CD8-positive, alpha-beta memory T cell (primary cell): Measurements from ENCODE around the gene FTCD. TPM values are rescaled to one million over a fixed set of nuclear protein-coding genes. Genes with fewer than 3 reads are reported as not detected.
"Not testable (repeated sequence)": the region's sequence is repeated elsewhere in the genome, so short reads cannot be mapped to it uniquely, and the experiment has no call there.

Source experiments
- CTCF ChIA-PET: fragments of 350-600 bp; sonication (Branson Sonifier 250); formaldehyde crosslinking; loops from one replicate; lab custom pipeline; 2021; ENCODE audit warnings: antibody characterized with exemption; lab: Charles Lee
- POLR2A ChIA-PET: fragments of 350-600 bp; sonication (Branson Sonifier 250); formaldehyde crosslinking; loops from one replicate; lab custom pipeline; 2021; ENCODE audit warnings: antibody characterized with exemption; lab: Charles Lee
- DNase-seq, 5 donors: peaks; one replicate each; pipeline versions ENCODE4 v3.0.0 to v3.0.0-alpha.2; 2020 to 2022; ENCODE audit warnings: mixed read lengths in 1 of 5
- H3K27ac ChIP-seq: one replicate; pipeline ENCODE4 v1.7.0; 2013; ENCODE audit warnings: low read depth, mild to moderate bottlenecking, low read length, moderate library complexity
- H3K27me3 ChIP-seq: 2 replicates; pipeline ENCODE4 v1.7.0; 2013; ENCODE audit warnings: low read length, mild to moderate bottlenecking; ENCODE audit not compliant: insufficient read depth, poor library complexity, severe bottlenecking
- H3K36me3 ChIP-seq: 2 replicates; pipeline ENCODE4 v1.7.0; 2013; ENCODE audit warnings: mild to moderate bottlenecking, low read length, moderate library complexity; ENCODE audit not compliant: insufficient read depth
- H3K4me1 ChIP-seq: 2 replicates; pipeline ENCODE4 v1.7.0; 2013; ENCODE audit warnings: mild to moderate bottlenecking, low read length, moderate library complexity; ENCODE audit not compliant: insufficient read depth
- H3K4me3 ChIP-seq: 2 replicates; pipeline ENCODE4 v1.7.0; 2013; ENCODE audit warnings: mild to moderate bottlenecking, low read length
- H3K9me3 ChIP-seq: 2 replicates; pipeline ENCODE4 v1.7.0; 2013; ENCODE audit warnings: mild to moderate bottlenecking, low read length
- H3K27ac Mint-ChIP-seq, 8 donors: one replicate each; pipeline ENCODE4 v1.8.0; 2020 to 2021; ENCODE audit warnings: mixed read lengths in 8 of 8, mild to moderate bottlenecking in 6 of 8, inconsistent platforms in 3 of 8, moderate library complexity in 3 of 8
- H3K27me3 Mint-ChIP-seq, 2 donors: one replicate each; pipeline ENCODE4 v1.8.0; 2020 to 2021; ENCODE audit warnings: mixed read lengths in 2 of 2, mild to moderate bottlenecking in 1 of 2, moderate library complexity in 1 of 2
- H3K36me3 Mint-ChIP-seq, 3 donors: one replicate each; pipeline ENCODE4 v1.8.0; 2020 to 2021; ENCODE audit warnings: mixed read lengths in 3 of 3, inconsistent platforms in 1 of 3, mild to moderate bottlenecking in 1 of 3
- H3K4me1 Mint-ChIP-seq, 3 donors: one replicate each; pipeline ENCODE4 v1.8.0; 2020 to 2021; ENCODE audit warnings: mixed read lengths in 3 of 3, inconsistent platforms in 1 of 3, mild to moderate bottlenecking in 1 of 3
- H3K4me3 Mint-ChIP-seq, 7 donors: one replicate each; pipeline ENCODE4 v1.8.0; 2020 to 2021; ENCODE audit warnings: mixed read lengths in 7 of 7, mild to moderate bottlenecking in 6 of 7, moderate library complexity in 4 of 7, inconsistent platforms in 2 of 7
- H3K9me3 Mint-ChIP-seq, 5 donors: one replicate each; pipeline ENCODE4 v1.8.0; 2020 to 2022; ENCODE audit warnings: mixed read lengths in 5 of 5, mild to moderate bottlenecking in 3 of 5, moderate library complexity in 2 of 5, inconsistent platforms in 1 of 5
- polyA plus RNA-seq: library from polyadenylated mRNA; unstranded; fragments of 300-500 nt; fragmentation: Illumina TruSeq; gene quantifications from one replicate; pipeline ENCODE4 v1.2.3, GENCODE V29; 2021
- total RNA-seq, 2 experiments: library from RNA; stranded (reverse); gene quantifications; one replicate each; pipeline ENCODE4 v1.2.3, GENCODE V29; 2021

The FTCD gene
- total RNA-seq (not detected), polyA plus RNA-seq (not detected)

DNA sequence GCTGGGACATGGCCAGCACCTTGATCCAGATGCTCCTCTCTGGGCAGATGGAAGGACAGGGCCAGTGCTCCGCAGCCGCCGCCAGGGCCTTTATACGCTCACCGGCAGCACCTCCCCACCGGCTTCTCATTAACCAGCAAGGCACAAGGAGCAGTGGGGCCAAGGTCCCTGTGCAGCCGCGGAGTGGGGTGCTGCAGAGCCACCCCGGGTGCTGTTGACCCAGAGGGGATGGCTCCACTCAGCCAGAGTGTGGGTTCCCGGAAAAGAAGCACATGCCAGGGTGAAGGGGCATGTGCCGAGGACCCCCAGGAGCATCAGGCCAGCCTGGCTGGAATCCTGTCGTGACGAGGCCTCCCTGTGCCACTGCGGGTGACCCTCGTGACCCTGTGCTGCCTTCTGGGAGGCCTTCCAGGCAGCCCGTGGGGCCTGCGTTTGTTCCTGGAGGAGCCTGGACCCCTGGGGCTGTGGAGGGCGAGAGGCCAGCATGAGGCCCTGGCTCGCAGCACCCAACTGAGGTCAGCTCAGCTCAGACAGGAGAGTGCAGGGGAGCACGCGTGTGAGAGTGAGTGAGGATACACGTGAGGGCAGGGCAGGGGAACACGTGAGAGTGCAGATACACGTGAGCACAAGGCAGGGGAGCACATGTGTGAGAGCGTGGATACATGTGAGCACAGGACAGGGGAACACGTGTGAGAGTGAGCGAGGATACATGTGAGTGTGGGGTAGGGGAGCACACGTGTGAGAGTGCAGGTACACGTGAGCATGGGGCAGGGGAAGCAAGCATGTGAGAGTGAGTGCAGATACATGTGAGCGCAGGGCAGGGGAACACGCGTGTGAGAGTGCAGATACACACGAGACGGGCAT is at the start of gene FTCD:
Gene FTCD (minus strand): TSS at position 66 of the 864 bp plus-strand sequence. CDS start 56 bp downstream, at position 10.
- ChIA-PET CTCF (no interaction called here), POLR2A (no interaction called here)
- H3K4me3 ChIP-seq = no peak within 1 kb of the TSS
- H3K27ac ChIP-seq = no peak within 1 kb of the TSS
- Mint-ChIP-seq H3K9me3 (no peaks in the 10 kb centered on the region), H3K27ac (no peak within 1 kb of the TSS), H3K4me1 (no peaks in the 10 kb centered on the region), H3K4me3 (no peak within 1 kb of the TSS), H3K36me3 (no peaks in the 10 kb centered on the region), H3K27me3 (no peaks in the 10 kb centered on the region)
- no peaks in the 10 kb centered on the region for H3K36me3 ChIP-seq
- no peaks in the 10 kb centered on the region for H3K9me3 ChIP-seq
- H3K4me1 ChIP-seq = no peaks in the 10 kb centered on the region
- peak in 1 of 5 donors; percentile 43 for DNase-seq
- H3K27me3 ChIP-seq = no peaks in the 10 kb centered on the region

DNA sequence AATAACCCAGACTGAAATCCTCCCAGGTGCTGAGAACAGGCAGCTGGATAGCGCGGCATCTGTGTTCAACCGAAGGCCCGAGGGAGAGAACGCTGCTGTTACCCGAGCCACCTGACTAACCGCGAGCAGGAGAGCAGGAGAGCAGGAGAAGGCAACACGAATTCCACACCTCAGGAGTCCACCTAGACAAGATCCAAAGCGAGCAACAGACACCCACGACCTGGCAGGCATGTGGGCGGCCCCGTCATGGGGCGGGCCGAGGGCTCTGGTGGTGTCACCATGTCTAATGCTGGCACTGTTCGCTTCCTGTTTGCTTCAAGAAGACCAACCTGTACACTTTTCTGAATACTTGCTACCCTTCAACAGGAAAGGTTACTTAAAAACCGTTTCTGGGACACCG is 49.8 kb upstream of the FTCD start:
- no peaks in the 10 kb centered on the region for H3K27me3 Mint-ChIP-seq
- H3K9me3 Mint-ChIP-seq = no peaks in the 10 kb centered on the region
- Histone ChIP-seq H3K9me3 (no peaks in the 10 kb centered on the region), H3K4me3 (no peak overlapping the region), H3K27me3 (no peaks in the 10 kb centered on the region), H3K36me3 (no peaks in the 10 kb centered on the region), H3K27ac (no peak overlapping the region), H3K4me1 (no peaks in the 10 kb centered on the region)
- CTCF ChIA-PET = no interaction called here
- peak overlapping the region in 1 of 8 donors; percentile 17 for H3K27ac Mint-ChIP-seq
- H3K4me1 Mint-ChIP-seq = no peaks in the 10 kb centered on the region
- H3K36me3 Mint-ChIP-seq = peaks cover 0 to 76% (median 12%) of the 10 kb centered on the region in 3 donors
- POLR2A ChIA-PET = no interaction called here
- H3K4me3 Mint-ChIP-seq = no peak overlapping the region
- DNase-seq = no peak

DNA sequence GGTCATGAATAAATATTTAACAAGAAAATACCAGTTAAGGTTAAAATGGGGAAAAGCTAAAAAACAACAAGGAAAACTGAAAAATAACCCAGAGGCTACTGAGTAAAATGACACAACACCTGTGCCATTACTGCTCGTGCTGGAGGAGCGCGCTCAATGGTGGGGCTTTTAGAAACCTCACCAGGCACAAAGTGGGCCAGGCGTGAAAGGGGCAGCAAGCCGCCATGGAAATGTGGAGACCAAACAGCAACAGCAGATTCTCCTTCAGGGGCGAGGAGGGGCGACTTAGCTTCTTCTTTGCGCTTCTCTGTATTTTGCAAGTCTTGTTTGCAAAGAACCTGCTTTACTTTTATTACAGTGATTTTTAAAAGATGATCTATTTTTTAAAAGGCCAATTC is 47.8 kb upstream of the FTCD start:
- peaks cover 4% of the 10 kb centered on the region for H3K36me3 ChIP-seq
- peak in 1 of 5 donors; percentile 9 for DNase-seq
- no peaks in the 10 kb centered on the region for H3K9me3 ChIP-seq
- H3K27ac Mint-ChIP-seq = peak overlapping the region in 3 of 8 donors; percentile 6 to 58 (median 26)
- H3K4me3 Mint-ChIP-seq = no peak overlapping the region
- peaks cover 14 to 81% (median 27%) of the 10 kb centered on the region in 3 donors for H3K36me3 Mint-ChIP-seq
- ChIA-PET POLR2A (no interaction called here), CTCF (no interaction called here)
- H3K27ac ChIP-seq = no peak overlapping the region
- H3K9me3 Mint-ChIP-seq = no peaks in the 10 kb centered on the region
- no peaks in the 10 kb centered on the region for H3K27me3 Mint-ChIP-seq
- H3K27me3 ChIP-seq = no peaks in the 10 kb centered on the region
- H3K4me1 Mint-ChIP-seq = peaks cover 0 to 3% (median 0%) of the 10 kb centered on the region in 3 donors
- H3K4me3 ChIP-seq = no peak overlapping the region
- no peaks in the 10 kb centered on the region for H3K4me1 ChIP-seq

DNA sequence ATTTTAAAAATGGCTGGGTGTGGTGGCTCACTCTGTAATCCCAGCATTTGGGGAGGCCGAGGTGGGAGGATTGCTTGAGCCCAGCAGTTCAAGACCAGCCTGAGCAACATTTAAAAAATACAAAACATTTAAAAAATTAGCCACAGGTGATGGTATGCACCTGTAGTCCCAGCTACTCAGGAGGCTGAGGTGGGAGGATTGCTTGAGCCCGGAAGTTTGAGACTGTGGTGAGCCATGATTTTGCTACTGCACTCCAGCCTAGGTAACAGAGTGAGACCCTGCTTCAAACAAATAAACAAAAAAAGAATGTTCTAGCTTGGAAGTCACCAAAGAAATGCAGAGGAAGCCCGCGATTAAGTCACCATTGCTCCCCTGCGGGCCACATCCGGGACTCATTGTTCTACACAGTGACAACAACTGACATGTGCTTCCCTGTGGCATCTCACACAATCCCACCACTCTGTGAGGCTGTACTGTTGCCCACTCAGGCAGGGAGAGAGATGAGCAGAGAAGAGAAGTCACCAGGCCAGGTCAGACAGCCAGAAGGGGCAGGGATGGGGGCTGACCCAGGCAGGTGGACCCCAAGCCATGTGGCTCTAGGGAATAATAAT is 47.3 kb upstream of the FTCD start:
- no peaks in the 10 kb centered on the region for H3K9me3 ChIP-seq
- peaks cover 4% of the 10 kb centered on the region for H3K36me3 ChIP-seq
- H3K4me3 Mint-ChIP-seq = no peak overlapping the region
- ChIA-PET CTCF (no interaction called here), POLR2A (no interaction called here)
- no peaks in the 10 kb centered on the region for H3K4me1 ChIP-seq
- peaks cover 14 to 79% (median 27%) of the 10 kb centered on the region in 3 donors for H3K36me3 Mint-ChIP-seq
- no peak overlapping the region for H3K27ac ChIP-seq
- H3K27ac Mint-ChIP-seq = peak overlapping the region in 4 of 8 donors; percentile 6 to 79 (median 42)
- peak in 1 of 5 donors; percentile 11 for DNase-seq
- peaks cover 0 to 3% (median 0%) of the 10 kb centered on the region in 3 donors for H3K4me1 Mint-ChIP-seq
- no peaks in the 10 kb centered on the region for H3K27me3 ChIP-seq
- no peaks in the 10 kb centered on the region for H3K9me3 Mint-ChIP-seq
- no peak overlapping the region for H3K4me3 ChIP-seq
- no peaks in the 10 kb centered on the region for H3K27me3 Mint-ChIP-seq

DNA sequence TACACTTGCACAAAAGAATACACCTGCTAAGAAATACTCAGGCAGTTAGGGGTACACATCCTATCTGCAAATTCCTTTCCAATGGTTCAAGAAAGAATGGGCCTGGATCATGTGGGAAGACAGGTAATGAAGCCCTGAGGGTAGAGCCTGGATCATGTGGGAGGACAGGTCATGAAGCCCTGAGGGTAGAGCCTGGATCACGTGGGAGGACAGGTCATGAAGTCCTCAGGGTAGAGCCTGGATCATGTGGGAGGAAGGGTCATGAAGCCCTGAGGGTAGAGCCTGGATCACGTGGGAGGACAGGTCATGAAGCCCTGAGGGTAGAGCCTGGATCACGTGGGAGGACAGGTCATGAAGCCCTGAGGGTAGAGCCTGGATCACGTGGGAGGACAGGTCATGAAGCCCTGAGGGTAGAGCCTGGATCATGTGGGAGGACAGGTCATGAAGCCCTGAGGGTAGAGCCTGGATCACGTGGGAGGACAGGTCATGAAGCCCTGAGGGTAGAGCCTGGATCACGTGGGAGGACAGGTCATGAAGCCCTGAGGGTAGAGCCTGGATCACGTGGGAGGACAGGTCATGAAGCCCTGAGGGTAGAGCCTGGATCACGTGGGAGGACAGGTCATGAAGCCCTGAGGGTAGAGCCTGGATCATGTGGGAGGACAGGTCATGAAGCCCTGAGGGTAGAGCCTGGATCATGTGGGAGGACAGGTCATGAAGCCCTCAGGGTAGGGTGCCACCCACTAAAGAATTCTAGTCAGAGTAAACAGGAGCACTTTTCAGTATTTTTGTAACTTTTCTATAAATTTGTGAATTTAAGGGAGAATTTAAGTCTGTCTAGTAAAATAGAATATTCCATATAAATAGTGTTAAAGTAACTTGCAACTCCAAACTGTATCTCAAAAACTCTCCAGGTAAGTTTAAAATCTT is 45.8 kb upstream of the FTCD start:
- H3K4me3 Mint-ChIP-seq, H3K27ac ChIP-seq, DNase-seq, H3K9me3 Mint-ChIP-seq, H3K27me3 ChIP-seq, CTCF ChIA-PET, H3K36me3 ChIP-seq, H3K4me1 Mint-ChIP-seq, H3K4me1 ChIP-seq, H3K27me3 Mint-ChIP-seq, POLR2A ChIA-PET, H3K9me3 ChIP-seq, H3K4me3 ChIP-seq: not testable (repeated sequence)
- Mint-ChIP-seq H3K27ac (peak overlapping the region in 3 of 8 donors; percentile 43 to 91 (median 51)), H3K36me3 (peaks cover 14 to 80% (median 31%) of the 10 kb centered on the region in 3 donors)

GRCh38 chr21:46199436-46200373 is 44.3 kb upstream of the FTCD start:
- Histone ChIP-seq H3K27ac (no peak overlapping the region), H3K9me3 (no peaks in the 10 kb centered on the region), H3K4me1 (no peaks in the 10 kb centered on the region), H3K27me3 (no peaks in the 10 kb centered on the region), H3K36me3 (peaks cover 13% of the 10 kb centered on the region), H3K4me3 (no peak overlapping the region)
- ChIA-PET CTCF (no interaction called here), POLR2A (no interaction called here)
- Mint-ChIP-seq H3K4me1 (peaks cover 0 to 3% (median 0%) of the 10 kb centered on the region in 3 donors), H3K9me3 (no peaks in the 10 kb centered on the region), H3K27ac (peak overlapping the region in 1 of 8 donors; percentile 11), H3K4me3 (no peak overlapping the region), H3K36me3 (peaks cover 14 to 78% (median 27%) of the 10 kb centered on the region in 3 donors), H3K27me3 (no peaks in the 10 kb centered on the region)
- DNase-seq = no peak

DNA sequence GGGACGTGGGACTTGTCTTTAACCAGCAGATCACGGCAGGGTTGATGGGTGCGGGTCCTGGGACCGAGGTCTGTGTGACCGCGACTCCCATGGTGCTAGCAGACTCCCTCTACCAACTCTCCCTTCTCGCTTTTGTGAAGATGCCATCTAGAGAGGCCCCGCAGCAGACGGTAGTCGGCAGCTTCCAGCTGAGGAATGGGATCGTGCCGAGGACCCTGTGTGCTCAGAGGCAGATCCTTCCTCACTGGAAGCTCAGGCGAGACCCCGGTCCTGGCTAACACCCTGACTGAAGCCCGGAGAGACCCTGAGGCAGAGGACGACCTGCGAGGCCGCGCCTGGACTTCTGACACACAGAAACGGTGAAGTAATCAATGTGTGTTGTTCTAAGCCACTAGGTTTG is 41.4 kb upstream of the FTCD start:
- Mint-ChIP-seq H3K4me1 (peaks cover 0 to 3% (median 0%) of the 10 kb centered on the region in 3 donors), H3K4me3 (no peak overlapping the region), H3K9me3 (no peaks in the 10 kb centered on the region), H3K27ac (no peak overlapping the region), H3K36me3 (peaks cover 14 to 77% (median 30%) of the 10 kb centered on the region in 3 donors), H3K27me3 (no peaks in the 10 kb centered on the region)
- no peak overlapping the region for H3K27ac ChIP-seq
- DNase-seq = peak in 1 of 5 donors; percentile 9
- POLR2A ChIA-PET = no interaction called here
- no peaks in the 10 kb centered on the region for H3K4me1 ChIP-seq
- no peaks in the 10 kb centered on the region for H3K9me3 ChIP-seq
- H3K36me3 ChIP-seq = peaks cover 28% of the 10 kb centered on the region
- H3K4me3 ChIP-seq = no peak overlapping the region
- H3K27me3 ChIP-seq = no peaks in the 10 kb centered on the region
- CTCF ChIA-PET = no interaction called here
